ENCODE results near the gene SF3B2.

The SF3B2 gene

GRCh38 chr11:66100272-66101065, 48.3 kb downstream of the SF3B2 start:
- no peak overlapping the region for H3K4me3 ChIP-seq

GRCh38 chr11:66101066-66101464, 48.9 kb downstream of the SF3B2 start:
- Histone ChIP-seq H3K9ac (ENCODE audit: insufficient read length) (no peak overlapping the region), H3K36me3 (ENCODE audit: insufficient read depth, low read length) (no peaks in the 10 kb centered on the region), H3K27ac (no peak overlapping the region; the same call in 1 of the 2 replicates), H3K9me3 (ENCODE audit: low read depth, low read length) (no peaks in the 10 kb centered on the region), H3K4me3 (no peak overlapping the region)
- no peak for DNase-seq (ENCODE audit: low read depth, low spot score)
- no peak for TF ChIP-seq EZH2 (IDR thresholded peaks at IDR 0.05)
- no peak for TF ChIP-seq POLR2AphosphoS5 (IDR thresholded peaks at IDR 0.05; ENCODE audit: borderline replicate concordance, low read depth, low read length)
- TF ChIP-seq FOXP2 (optimal IDR thresholded peaks at IDR 0.05; ENCODE audit: control extremely low read depth, extremely low read length, insufficient read depth), result no peak

More at GRCh38 chr11:66100272-66101065, 48.3 kb downstream of the SF3B2 start:
- DNase-seq (ENCODE audit: low read depth, low spot score), result no peak
- no peak overlapping the region for H3K9ac ChIP-seq (ENCODE audit: insufficient read length)
- TF ChIP-seq FOXP2 (optimal IDR thresholded peaks at IDR 0.05; ENCODE audit: control extremely low read depth, extremely low read length, insufficient read depth) (no peak), EZH2 (IDR thresholded peaks at IDR 0.05) (no peak), POLR2AphosphoS5 (IDR thresholded peaks at IDR 0.05; ENCODE audit: borderline replicate concordance, low read depth, low read length) (no peak)
- H3K9me3 ChIP-seq (ENCODE audit: low read depth, low read length), result no peaks in the 10 kb centered on the region
- no peak overlapping the region for H3K27ac ChIP-seq
- no peaks in the 10 kb centered on the region for H3K36me3 ChIP-seq (ENCODE audit: insufficient read depth, low read length)

DNA sequence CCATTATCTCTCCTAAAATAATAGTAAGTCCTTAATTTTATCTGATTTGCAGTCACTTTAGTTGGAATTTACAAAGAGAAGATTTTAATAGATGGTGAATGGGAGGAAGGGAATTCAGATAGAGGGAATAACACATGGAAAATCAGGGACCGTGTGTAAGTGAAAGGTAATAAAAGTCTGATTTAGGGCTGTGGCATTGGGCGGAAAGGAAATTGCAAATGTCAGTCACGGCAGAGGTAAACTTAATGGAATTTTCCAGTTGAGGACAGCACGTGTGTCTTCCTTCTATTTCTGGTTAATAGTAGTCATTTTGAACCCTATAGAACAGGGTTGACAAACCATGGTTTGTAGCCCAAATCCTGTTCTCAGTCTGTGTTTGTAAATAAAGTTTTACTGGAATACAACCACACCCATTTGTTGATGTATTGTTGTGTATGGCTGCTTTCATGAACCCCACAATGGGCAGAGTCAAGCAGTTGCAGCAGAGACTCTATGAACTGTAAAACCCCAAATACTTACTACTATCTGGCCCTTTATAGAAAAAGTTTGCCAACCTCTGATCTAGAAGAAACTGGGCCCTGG, 52.0 kb downstream of the SF3B2 start:
- no peak for DNase-seq (ENCODE audit: low read depth, low spot score)
- TF ChIP-seq POLR2AphosphoS5 (IDR thresholded peaks at IDR 0.05; ENCODE audit: borderline replicate concordance, low read depth, low read length) (no peak), FOXP2 (optimal IDR thresholded peaks at IDR 0.05; ENCODE audit: control extremely low read depth, extremely low read length, insufficient read depth) (no peak), EZH2 (IDR thresholded peaks at IDR 0.05) (no peak)
- H3K27ac ChIP-seq, result no peak overlapping the region

GRCh38 chr11:66106786-66107599, 54.8 kb downstream of the SF3B2 start:
- Histone ChIP-seq H3K4me3 (no peak overlapping the region), H3K27ac (no peak overlapping the region), H3K9ac (ENCODE audit: insufficient read length) (no peak overlapping the region), H3K36me3 (ENCODE audit: insufficient read depth, low read length) (no peaks in the 10 kb centered on the region), H3K9me3 (ENCODE audit: low read depth, low read length) (no peaks in the 10 kb centered on the region)
- TF ChIP-seq POLR2AphosphoS5 (IDR thresholded peaks at IDR 0.05; ENCODE audit: borderline replicate concordance, low read depth, low read length) (no peak), FOXP2 (optimal IDR thresholded peaks at IDR 0.05; ENCODE audit: control extremely low read depth, extremely low read length, insufficient read depth) (no peak), EZH2 (IDR thresholded peaks at IDR 0.05) (no peak)
- no peak for DNase-seq (ENCODE audit: low read depth, low spot score)

More for the DNA sequence above, 52.0 kb downstream of the SF3B2 start:
- Histone ChIP-seq H3K9ac (ENCODE audit: insufficient read length) (no peak overlapping the region), H3K9me3 (ENCODE audit: low read depth, low read length) (no peaks in the 10 kb centered on the region), H3K36me3 (ENCODE audit: insufficient read depth, low read length) (no peaks in the 10 kb centered on the region), H3K4me3 (no peak overlapping the region)

DNA sequence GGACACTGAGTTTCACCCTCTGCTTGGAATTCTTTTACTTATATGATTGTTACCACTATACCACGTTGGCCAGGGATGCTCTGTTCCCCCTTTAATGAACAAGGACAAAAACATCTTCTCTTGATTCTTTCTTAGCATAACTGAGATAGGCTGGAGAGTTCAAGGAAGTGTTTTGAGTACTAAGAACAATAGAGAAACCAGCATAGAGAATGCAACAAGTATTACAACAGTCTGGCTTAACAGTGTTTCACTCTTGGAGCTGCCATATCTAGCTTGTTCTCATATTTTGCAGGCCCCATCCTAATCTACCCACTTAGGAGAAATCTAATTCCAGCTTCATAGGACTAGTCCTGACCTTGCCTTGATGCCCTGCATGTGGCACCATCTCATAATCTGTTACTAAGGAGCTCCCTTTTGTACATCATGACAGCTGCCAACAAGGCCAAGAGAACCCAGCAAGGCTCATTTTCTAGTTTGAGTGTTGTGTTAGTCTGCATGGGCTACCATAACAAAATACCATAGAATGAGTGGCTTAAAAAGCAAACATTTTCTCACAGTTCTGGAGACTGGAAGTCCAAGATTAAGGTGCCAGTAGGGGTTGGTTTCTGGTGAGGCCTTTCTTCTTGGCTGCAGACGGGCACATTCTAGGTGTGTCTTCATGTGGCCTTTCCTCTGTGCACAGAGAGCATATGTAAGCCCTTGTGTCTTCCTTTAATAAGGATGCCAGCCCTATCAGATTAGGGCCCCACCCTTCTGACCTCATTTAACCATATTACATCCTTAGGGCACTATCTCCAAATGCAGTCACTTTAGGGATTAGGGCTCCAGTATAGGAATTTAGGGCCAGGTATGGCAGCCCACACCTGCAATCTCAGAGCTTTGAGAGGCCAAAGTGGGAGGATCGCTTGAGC, 55.7 kb downstream of the SF3B2 start:
- Histone ChIP-seq H3K36me3 (ENCODE audit: insufficient read depth, low read length) (no peaks in the 10 kb centered on the region), H3K9me3 (ENCODE audit: low read depth, low read length) (no peaks in the 10 kb centered on the region), H3K27ac (no peak overlapping the region), H3K9ac (ENCODE audit: insufficient read length) (no peak overlapping the region), H3K4me3 (no peak overlapping the region)
- TF ChIP-seq EZH2 (IDR thresholded peaks at IDR 0.05) (no peak), FOXP2 (optimal IDR thresholded peaks at IDR 0.05; ENCODE audit: control extremely low read depth, extremely low read length, insufficient read depth) (no peak), POLR2AphosphoS5 (IDR thresholded peaks at IDR 0.05; ENCODE audit: borderline replicate concordance, low read depth, low read length) (no peak)
- no peak for DNase-seq (ENCODE audit: low read depth, low spot score)

GRCh38 chr11:66109294-66109693, 57.1 kb downstream of the SF3B2 start:
- no peak overlapping the region for H3K27ac ChIP-seq
- H3K36me3 ChIP-seq (ENCODE audit: insufficient read depth, low read length), result no peaks in the 10 kb centered on the region
- H3K4me3 ChIP-seq, result no peak overlapping the region
- no peaks in the 10 kb centered on the region for H3K9me3 ChIP-seq (ENCODE audit: low read depth, low read length)
- DNase-seq (ENCODE audit: low read depth, low spot score), result no peak
- TF ChIP-seq EZH2 (IDR thresholded peaks at IDR 0.05), result no peak
- TF ChIP-seq POLR2AphosphoS5 (IDR thresholded peaks at IDR 0.05; ENCODE audit: borderline replicate concordance, low read depth, low read length), result no peak
- no peak for TF ChIP-seq FOXP2 (optimal IDR thresholded peaks at IDR 0.05; ENCODE audit: control extremely low read depth, extremely low read length, insufficient read depth)
- no peak overlapping the region for H3K9ac ChIP-seq (ENCODE audit: insufficient read length)

GRCh38 chr11:66111158-66111557, 59.0 kb downstream of the SF3B2 start:
- Histone ChIP-seq H3K9me3 (ENCODE audit: low read depth, low read length) (no peaks in the 10 kb centered on the region), H3K4me3 (no peak overlapping the region), H3K36me3 (ENCODE audit: insufficient read depth, low read length) (no peaks in the 10 kb centered on the region), H3K27ac (no peak overlapping the region), H3K9ac (ENCODE audit: insufficient read length) (no peak overlapping the region)
- no peak for DNase-seq (ENCODE audit: low read depth, low spot score)
- TF ChIP-seq EZH2 (IDR thresholded peaks at IDR 0.05) (no peak), FOXP2 (optimal IDR thresholded peaks at IDR 0.05; ENCODE audit: control extremely low read depth, extremely low read length, insufficient read depth) (no peak), POLR2AphosphoS5 (IDR thresholded peaks at IDR 0.05; ENCODE audit: borderline replicate concordance, low read depth, low read length) (no peak)

Measured in SK-N-MC (cell line).